Mesodermal cell (in vitro differentiated cells): Measurements from ENCODE around the gene PRKCD. TPM values are rescaled to one million over a fixed set of nuclear protein-coding genes. Genes with fewer than 3 reads are reported as not detected.
A peak's percentile ranks its signal among the peaks of the same experiment; 100 is the strongest.

Source experiments
- H3K27ac ChIP-seq: 2 replicates; pipeline ENCODE4 v1.7.0; 2013; ENCODE audit warnings: mild to moderate bottlenecking, low read depth, low read length, moderate library complexity; ENCODE audit not compliant: severe bottlenecking
- H3K36me3 ChIP-seq: 2 replicates; pipeline ENCODE4 v1.7.1; 2013; ENCODE audit warnings: mild to moderate bottlenecking, low read length, moderate library complexity; ENCODE audit not compliant: control insufficient read depth, insufficient read depth
- H3K4me1 ChIP-seq: one replicate; pipeline ENCODE4 v1.7.1; 2013; ENCODE audit warnings: mild to moderate bottlenecking, low read length; ENCODE audit not compliant: insufficient read depth, control insufficient read depth, poor library complexity, severe bottlenecking
- H3K4me3 ChIP-seq: 2 replicates; pipeline ENCODE4 v1.7.0; 2013; ENCODE audit warnings: low read length, control low read depth, mild to moderate bottlenecking; ENCODE audit not compliant: insufficient read depth, poor library complexity, severe bottlenecking; ENCODE audit errors: extremely low read depth
- H3K9me3 ChIP-seq: 2 replicates; pipeline ENCODE4 v1.7.1; 2013; ENCODE audit warnings: mild to moderate bottlenecking, low read length, moderate library complexity; ENCODE audit not compliant: control insufficient read depth
- WGBS, 2 experiments: methylation state at CpG; one replicate each; pipeline ENCODE4 v1.1.5; 2013; ENCODE audit warnings: missing lambda C conversion rate in 2 of 2; ENCODE audit not compliant: insufficient coverage in 2 of 2; 5-methylcytosine and 5-hydroxymethylcytosine counted together
- polyA plus RNA-seq, 2 experiments: library from polyadenylated mRNA; stranded (reverse); fragments of 50-300 nt; gene quantifications; one replicate each; pipeline ENCODE4 v1.2.3, GENCODE V29; 2013

Gene PRKCD
- polyA plus RNA-seq (2013, experiment 1 of 2), result 26.9 TPM
- polyA plus RNA-seq (2013, experiment 2 of 2), result 22.8 TPM

- Histone ChIP-seq H3K9me3 (no peaks in the 10 kb centered on the region), H3K4me1 (peaks cover 15% of the 10 kb centered on the region), H3K27ac (no peak within 1 kb of the TSS), H3K4me3 (peak within 1 kb of the TSS; percentile 70), H3K36me3 (no peaks in the 10 kb centered on the region)
- 1% methylated on average over 38 to 62 of the region's 88 CpGs for WGBS, 2 experiments
Measured at GRCh38 chr3:53160660-53161449, at the start of gene PRKCD. Gene PRKCD, plus strand, starts transcription at chr3:53161209. Its CDS starts 17,214 bp downstream, at chr3:53178423.

- peaks cover 44% of the 10 kb centered on the region for H3K36me3 ChIP-seq
- no peak overlapping the region for H3K27ac ChIP-seq
- WGBS, 2 experiments, result 82 to 90% methylated on average over 2 to 3 of the region's 3 CpGs
- H3K4me3 ChIP-seq, result no peak overlapping the region
- no peaks in the 10 kb centered on the region for H3K4me1 ChIP-seq
- H3K9me3 ChIP-seq, result no peaks in the 10 kb centered on the region
Measured at GRCh38 chr3:53111822-53112221, 49.2 kb upstream of the PRKCD start.

- H3K4me3 ChIP-seq, result no peak overlapping the region
- no CpG with 5 or more reads among the region's 1 CpG for WGBS, 2 experiments
- H3K9me3 ChIP-seq, result no peaks in the 10 kb centered on the region
- no peaks in the 10 kb centered on the region for H3K4me1 ChIP-seq
- H3K27ac ChIP-seq, result no peak overlapping the region
- H3K36me3 ChIP-seq, result peaks cover 50% of the 10 kb centered on the region
Measured at GRCh38 chr3:53113293-53114010, 47.6 kb upstream of the PRKCD start.

DNA sequence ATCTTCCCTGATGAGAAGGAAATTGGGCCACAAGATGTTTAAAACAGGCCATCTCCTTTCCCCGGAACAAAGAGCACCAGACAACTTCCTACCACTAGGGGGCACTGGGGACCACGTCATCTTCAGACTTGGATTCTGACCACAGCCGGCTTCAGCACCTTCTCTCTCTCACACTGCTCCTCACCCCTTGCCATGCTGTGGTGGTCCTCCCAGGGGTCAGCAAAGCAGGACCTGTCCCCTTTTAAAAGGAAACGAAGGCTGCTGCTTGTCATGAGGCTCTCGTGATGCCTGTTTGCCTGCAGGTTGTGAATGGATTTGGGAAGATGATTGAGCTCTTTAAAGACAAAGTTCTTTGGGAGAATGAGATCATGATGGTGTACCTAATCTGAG is 47.0 kb upstream of the PRKCD start:
- 3 to 15% methylated on average over 5 of the region's 5 CpGs for WGBS, 2 experiments
- Histone ChIP-seq H3K27ac (no peak overlapping the region), H3K9me3 (no peaks in the 10 kb centered on the region), H3K4me1 (no peaks in the 10 kb centered on the region), H3K36me3 (peaks cover 54% of the 10 kb centered on the region), H3K4me3 (no peak overlapping the region)

DNA sequence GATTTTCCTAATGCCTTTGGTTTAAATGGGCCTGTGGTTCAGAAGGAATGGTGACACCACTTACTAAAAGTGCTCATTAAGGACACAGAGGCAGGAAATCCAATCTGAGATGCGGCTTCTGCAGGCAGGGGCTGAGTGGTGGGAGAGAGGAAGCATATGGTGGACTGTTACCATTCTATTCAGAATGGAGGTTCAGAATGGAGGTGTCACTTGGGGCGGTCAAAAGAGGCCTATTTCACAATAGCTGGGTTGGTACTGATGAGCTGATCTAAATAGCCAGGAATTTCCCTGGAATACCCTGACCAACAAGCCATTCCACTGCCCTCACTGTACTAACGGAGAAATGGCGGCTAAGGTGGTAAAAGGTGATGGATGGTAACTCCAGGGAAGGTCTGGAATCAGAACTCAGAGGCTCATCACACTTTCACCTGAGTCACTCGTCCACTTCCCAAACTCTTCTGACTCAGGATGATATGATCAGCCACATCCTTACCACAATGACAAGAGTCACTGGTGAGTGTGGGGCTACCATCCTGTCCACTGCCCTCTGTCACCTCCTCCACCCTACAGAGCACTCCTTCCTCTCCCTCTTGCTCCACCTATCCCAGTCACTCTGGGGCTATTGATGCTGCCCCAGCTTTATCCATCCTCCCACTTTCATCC is 46.5 kb upstream of the PRKCD start:
- H3K27ac ChIP-seq, result no peak overlapping the region
- 93 to 95% methylated on average over 2 to 3 of the region's 5 CpGs for WGBS, 2 experiments
- H3K4me1 ChIP-seq, result no peaks in the 10 kb centered on the region
- H3K36me3 ChIP-seq, result peaks cover 54% of the 10 kb centered on the region
- H3K4me3 ChIP-seq, result no peak overlapping the region
- no peaks in the 10 kb centered on the region for H3K9me3 ChIP-seq

DNA sequence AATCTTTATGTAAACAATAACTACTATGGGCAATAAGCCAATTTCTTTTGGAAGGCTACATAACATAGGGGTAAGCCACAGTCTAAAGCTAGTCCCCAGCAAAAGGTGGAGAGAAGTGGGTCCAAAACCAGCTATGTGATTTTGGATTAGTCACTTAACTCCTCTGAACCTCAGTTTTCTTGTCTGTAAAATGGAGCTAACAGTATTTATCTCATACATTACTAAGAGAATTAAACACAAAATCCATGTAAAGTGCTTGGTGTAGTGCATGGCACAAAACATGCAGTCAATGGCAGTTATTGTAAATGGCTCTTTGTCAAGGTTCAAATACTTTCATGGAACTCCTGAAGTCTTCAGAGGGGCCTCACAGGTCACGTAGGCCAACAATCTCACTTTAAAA is 44.1 kb upstream of the PRKCD start:
- 100% methylated on average over 1 of the region's 1 CpG for WGBS, 2 experiments
- no peak overlapping the region for H3K27ac ChIP-seq
- no peak overlapping the region for H3K4me3 ChIP-seq
- no peaks in the 10 kb centered on the region for H3K9me3 ChIP-seq
- H3K4me1 ChIP-seq, result no peaks in the 10 kb centered on the region
- H3K36me3 ChIP-seq, result peaks cover 60% of the 10 kb centered on the region

DNA sequence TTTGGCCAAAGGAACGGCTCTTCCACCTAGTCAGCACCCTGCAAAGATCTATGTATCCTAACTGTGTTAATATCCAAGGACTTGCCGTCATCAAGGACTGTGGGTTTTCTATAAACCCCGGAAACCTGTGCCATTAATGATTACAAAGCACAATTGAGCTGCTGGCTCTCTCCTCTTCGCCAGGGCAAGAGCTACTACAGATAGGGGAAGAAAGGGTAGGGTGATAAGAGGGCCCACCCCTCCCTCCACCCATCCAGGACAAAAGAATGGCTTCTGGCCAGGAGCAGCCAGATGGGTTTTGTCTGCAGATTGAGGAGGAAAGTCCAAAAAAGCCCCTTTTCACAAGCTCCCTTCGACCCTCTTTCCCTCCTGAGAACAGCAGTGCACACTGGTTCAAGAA is 40.7 kb upstream of the PRKCD start:
- no peak overlapping the region for H3K4me3 ChIP-seq
- peaks cover 83% of the 10 kb centered on the region for H3K36me3 ChIP-seq
- H3K27ac ChIP-seq, result no peak overlapping the region
- no peaks in the 10 kb centered on the region for H3K4me1 ChIP-seq
- 96 to 97% methylated on average over 3 of the region's 5 CpGs for WGBS, 2 experiments
- no peaks in the 10 kb centered on the region for H3K9me3 ChIP-seq

DNA sequence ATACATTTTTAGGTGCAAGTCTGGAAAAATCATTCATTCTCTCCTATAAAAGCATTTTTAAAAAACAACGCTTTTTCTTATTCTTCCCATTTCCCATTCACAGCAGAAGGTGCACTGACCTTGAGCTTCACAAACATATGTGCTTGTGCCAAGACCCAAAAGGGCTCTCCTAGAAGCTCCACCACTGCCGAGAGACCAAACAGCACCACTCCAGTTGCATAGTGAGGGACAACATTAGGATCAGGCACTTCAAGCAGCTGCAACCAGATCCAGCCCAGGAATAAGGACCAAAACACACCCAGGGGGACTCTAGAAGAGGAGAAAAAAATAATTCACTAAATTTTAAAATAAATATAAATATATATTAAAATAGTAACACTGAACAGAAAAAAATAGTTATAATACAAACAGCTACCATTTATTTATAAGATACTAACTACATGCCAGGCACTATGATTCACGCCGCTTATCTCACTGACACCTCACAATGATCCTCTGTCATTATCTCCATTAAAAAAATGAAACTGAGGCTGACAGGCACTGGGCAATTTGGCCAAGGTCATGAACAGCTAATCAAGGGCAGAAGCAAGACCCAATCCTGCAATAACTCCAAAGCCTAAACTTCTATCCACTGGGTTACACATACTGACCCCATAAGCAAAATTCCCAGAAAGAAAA is 38.6 kb upstream of the PRKCD start:
- Histone ChIP-seq H3K9me3 (no peaks in the 10 kb centered on the region), H3K4me3 (no peak overlapping the region), H3K27ac (no peak overlapping the region), H3K4me1 (no peaks in the 10 kb centered on the region), H3K36me3 (peaks cover 83% of the 10 kb centered on the region)
- WGBS, 2 experiments, result 100% methylated on average over 3 to 4 of the region's 4 CpGs

DNA sequence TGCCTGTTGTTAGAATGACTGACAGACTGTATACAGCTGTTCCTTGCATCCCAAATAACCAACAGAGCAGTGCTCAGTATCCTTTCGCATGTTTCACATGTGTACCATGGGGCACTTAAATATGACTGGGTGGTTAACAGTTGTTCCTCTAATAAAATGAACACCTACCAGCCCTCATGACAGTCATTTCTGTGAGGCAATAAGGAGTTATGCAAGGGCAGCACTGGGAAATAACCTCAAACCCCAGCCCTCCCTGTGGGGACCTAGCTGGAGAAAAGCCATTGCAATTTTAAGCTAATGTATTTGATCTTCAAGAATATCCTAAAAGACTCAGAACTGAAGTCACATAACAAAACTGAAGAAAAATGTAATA is 38.1 kb upstream of the PRKCD start:
- Histone ChIP-seq H3K9me3 (no peaks in the 10 kb centered on the region), H3K4me1 (no peaks in the 10 kb centered on the region), H3K4me3 (no peak overlapping the region), H3K36me3 (peaks cover 78% of the 10 kb centered on the region), H3K27ac (no peak overlapping the region)
- WGBS, 2 experiments, result 80 to 100% methylated on average over 1 of the region's 1 CpG

- 97 to 100% methylated on average over 5 to 7 of the region's 8 CpGs for WGBS, 2 experiments
Measured at GRCh38 chr3:53123510-53123909, 37.5 kb upstream of the PRKCD start.

More at GRCh38 chr3:53123510-53123909, 37.5 kb upstream of the PRKCD start:
- Histone ChIP-seq H3K9me3 (no peaks in the 10 kb centered on the region), H3K27ac (no peak overlapping the region), H3K36me3 (peaks cover 73% of the 10 kb centered on the region), H3K4me3 (no peak overlapping the region), H3K4me1 (no peaks in the 10 kb centered on the region)
